ENCODE measurements around the gene SUGCT.
"Not testable (repeated sequence)": the region's sequence is repeated elsewhere in the genome, so short reads cannot be mapped to it uniquely, and the experiment has no call there.

SUGCT gene

GRCh38 chr7:40332516-40332915 lies 197.7 kb downstream of the SUGCT start:
- DNase-seq = no peak

- DNase-seq = no peak
These were observed 207.0 kb downstream of the SUGCT start for GRCh38 chr7:40341836-40342235.

- DNase-seq = no peak
These were observed 211.7 kb downstream of the SUGCT start for GRCh38 chr7:40346554-40346953.

DNA sequence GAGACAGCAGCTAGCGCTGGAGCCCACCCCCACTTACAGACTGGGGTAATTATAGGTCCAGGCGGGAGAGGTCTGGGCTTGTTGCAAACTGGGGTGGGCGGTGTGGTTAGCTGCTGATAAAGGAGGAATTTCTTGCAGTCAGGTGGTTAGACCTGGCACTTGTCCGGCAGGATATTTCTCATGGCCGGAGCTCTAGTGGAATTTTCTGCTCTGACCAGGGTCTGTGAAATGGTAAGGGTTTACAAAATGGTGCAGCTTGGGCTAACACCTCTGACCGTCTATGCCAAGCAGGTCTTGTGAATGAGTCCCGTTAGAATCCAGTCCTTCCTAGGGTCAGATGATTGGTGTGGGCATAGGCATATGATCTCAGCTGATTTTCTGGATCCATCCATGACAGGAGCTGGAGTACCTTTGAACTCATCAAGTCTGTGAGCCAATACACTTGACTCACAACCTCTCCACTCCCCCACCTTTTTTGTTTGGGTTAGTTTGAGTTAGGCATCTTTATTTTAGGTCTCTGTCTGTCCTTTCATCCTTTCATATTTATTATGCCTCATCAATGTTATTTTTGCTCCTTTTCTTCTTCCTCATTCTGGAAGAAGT lies 213.4 kb downstream of the SUGCT start:
- no peak for DNase-seq

DNA sequence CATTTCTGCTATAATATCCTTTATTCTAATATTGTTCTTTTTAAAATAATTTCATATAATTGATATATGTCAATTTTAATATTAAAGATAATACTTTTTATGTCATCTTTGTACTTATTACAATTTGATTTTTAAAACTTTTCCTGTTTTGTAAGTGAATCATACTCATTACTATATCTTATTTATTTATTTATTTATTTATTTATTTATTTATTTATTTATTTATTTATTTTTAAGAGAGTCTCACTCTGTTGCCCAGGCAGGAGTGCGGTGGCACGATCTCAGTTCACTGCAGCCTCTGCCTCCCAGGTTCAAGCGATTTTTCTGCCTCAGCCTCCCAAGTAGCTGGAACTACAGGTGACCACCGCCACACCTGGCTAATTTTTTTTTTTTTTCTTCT lies 215.3 kb downstream of the SUGCT start:
- no peak for DNase-seq

- no peak for DNase-seq
These were observed 219.9 kb downstream of the SUGCT start for GRCh38 chr7:40354711-40355110.

DNA sequence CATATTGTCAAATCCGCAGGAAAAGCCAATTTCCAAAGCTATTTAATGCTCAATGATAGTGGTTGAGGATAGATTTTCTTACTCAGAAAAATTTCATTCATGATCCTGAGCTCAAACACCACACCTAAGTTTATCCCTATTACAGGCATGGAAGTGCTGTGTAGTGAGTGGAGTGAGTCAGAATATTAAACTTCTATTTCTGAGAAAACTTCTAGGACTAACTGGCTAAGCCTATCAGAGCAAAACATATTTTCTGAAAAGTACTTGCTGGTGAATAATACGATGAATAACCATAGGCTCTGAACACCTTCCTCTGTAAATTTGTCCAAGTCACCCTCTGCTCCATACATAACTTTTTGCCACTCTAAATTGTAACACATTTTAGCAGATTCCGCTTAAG lies 221.5 kb downstream of the SUGCT start:
- DNase-seq = no peak

- DNase-seq = no peak
These were observed 222.3 kb downstream of the SUGCT start for GRCh38 chr7:40356871-40357709.

DNA sequence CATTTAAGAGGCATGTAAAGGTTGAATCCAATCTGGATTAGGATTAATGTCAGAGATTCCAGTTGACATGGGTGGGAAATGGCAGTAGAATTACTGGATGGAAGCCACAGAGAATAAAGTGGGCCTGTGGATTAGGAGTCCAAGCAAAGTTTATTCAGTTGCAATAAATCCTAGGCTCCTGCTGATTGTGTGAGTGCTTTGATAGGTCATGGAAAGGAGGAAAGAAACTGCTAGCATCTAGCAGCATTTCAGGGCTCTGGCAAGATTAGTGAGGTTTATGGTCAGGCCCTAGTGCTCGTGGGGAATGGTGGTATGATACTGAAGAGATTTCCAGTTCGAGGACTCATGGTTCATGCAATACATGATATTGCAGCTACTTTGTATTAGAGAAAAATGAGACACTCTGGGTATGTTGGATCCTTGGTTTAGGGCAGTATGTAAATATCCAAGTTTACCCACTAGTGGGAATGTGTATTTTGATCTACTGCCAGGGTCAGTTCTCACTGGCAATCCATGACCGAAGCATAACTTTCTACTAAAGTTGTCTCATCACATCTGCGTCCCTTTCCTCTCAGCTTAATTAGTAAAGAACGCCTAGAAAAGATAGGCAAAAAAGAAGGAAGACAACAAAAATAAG lies 235.0 kb downstream of the SUGCT start:
- no peak for DNase-seq

- no peak for DNase-seq
These were observed 237.1 kb downstream of the SUGCT start for GRCh38 chr7:40371806-40372440.

GRCh38 chr7:40374575-40374974 lies 239.8 kb downstream of the SUGCT start:
- DNase-seq = no peak

DNA sequence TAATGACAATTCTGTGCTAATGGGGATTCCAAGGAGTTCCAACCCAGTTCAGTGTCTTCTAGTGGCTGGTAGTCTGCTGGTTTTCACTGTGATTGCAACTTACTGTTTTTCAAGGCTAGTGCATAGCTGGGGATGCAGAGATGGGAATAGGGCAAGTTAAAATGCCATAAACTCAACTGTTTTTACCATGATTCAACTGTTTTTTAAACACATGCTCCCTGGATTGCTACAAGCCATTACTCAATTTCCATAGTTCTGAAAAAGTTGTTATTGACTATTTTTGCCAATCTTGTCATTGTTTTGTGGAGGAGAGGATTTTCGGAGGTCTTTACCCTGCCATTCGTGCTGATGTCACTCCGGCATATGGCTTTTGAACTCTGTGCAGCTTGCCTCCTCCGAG lies 245.3 kb downstream of the SUGCT start:
- no peak for DNase-seq

GRCh38 chr7:40382145-40382544 lies 247.3 kb downstream of the SUGCT start:
- no peak for DNase-seq

DNA sequence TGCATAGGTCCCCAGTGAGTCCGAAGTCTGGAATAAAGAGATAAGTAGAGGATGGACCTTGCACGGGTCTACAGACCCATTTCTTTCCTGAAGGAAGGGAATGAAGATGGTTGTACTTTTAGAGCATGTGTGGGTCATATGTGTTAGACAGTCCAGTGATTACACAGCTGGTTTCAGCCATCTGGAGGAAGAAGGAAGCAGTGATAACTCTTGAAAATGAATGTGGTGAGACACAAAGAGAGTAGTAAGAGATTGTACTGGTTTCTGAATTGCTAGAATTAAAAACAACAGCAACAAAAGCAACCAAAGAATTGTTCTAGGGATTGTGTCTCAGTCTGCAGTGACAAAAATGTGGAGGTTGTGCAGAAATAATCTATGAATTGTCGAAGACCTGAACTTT lies 258.9 kb downstream of the SUGCT start:
- DNase-seq = no peak

- DNase-seq = no peak
These were observed 259.6 kb downstream of the SUGCT start for GRCh38 chr7:40394400-40394799.

DNA sequence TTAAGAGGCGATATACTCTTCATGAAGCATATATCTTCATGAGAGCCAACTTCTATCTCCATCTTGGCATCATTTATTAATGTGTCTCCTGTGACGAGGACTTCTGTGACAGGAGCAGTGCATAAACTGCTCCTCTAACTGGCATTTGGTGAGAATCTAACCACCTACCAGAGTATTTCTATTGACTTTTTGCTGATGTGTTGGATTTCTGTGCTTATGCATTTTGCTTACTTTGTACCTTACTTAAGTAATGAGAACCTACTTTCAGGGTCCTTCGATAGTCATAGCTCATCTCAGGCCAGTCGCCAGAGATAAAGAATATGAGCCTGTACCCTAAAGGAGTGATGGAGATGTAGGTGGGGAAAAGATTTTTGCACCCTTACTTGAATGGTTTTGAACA lies 265.7 kb downstream of the SUGCT start:
- no peak for DNase-seq

DNA sequence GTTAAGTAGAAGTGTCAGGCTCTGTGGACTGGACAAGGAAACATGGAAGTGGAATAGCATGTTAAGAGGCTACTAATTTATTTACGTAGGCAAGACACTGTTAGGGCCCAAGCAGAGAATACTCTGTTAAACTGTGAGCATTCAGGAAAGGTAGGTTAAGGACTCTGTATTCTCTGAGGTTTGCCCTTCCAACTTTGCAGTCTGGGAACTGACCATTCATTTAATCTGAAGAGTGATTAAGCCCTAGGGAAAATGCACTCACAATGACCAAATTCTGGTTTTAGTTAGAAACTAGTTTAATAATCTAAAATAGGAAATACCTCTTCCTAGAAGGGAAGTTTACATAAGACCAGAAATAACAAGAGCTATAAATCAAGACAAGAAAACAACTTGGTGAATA lies 266.6 kb downstream of the SUGCT start:
- no peak for DNase-seq

DNA sequence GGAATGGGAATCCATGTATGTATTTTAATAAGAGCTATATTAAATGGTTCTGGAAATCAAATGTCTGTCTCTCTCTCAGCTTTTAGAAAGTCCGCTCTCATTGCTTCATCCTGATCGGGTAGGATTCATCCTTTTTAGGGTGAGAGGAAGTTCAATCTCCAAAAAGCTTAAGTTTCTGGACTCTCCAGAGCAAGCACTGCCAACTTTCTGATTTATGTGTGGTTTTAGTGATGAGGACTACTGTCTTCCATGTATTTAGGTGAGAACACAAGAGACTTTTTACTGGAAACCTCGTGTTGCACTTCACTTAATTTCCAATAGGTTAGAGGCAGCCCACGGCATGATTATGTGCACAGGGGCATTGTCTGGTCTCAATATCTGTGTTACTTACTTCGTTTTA lies 267.9 kb downstream of the SUGCT start:
- no peak for DNase-seq

DNA sequence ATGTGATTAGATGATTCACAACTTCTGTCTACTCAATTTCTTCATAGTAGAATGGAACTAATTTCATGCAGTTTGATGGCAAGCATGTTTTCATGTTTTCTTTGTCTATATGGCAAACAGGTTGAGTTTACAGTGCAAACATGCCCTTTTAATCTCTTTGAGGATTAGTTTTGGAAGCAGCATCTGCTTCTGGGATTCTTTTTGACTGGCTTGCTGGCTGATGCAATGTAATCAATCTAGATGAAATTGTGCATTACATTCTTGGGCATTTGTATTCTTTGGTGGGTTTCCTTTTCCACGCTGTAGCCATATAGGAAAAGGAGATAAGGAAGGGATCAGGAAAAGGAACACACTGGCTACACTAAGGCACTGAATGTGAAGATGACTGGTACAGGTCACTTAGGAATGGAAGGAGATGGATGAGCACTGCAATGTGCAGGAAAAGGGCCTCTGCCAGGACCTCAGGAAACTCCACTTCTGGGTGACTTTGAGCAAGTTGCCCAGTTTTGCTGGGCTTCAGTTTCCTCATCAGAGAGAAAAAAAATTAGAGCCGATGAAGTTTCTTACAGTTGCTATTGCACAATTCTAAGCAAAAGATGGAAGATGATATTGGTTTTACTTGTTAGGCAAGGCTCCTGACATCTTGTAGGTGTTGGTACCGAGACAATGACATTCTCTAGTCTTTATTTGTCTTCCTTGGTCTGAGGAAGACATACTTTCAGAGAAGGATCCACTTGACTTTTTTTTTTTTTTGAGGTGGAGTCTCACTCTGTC lies 269.1 kb downstream of the SUGCT start:
- DNase-seq = no peak

GRCh38 chr7:40405991-40406390 lies 271.2 kb downstream of the SUGCT start:
- no peak for DNase-seq

GRCh38 chr7:40412323-40412722 lies 277.5 kb downstream of the SUGCT start:
- DNase-seq = no peak

GRCh38 chr7:40414704-40415103 lies 279.9 kb downstream of the SUGCT start:
- DNase-seq = not testable (repeated sequence)

- DNase-seq = no peak
These were observed 283.6 kb downstream of the SUGCT start for GRCh38 chr7:40418448-40418847.
